ENCODE measurements around the gene KIF21B. TPM values are rescaled to one million over a fixed set of nuclear protein-coding genes. Genes with fewer than 3 reads are reported as not detected.

Gene KIF21B
- total and polyA plus RNA-seq, 2 of the 4 experiments (the other 2 are of a cell fraction), result 0.36 to 0.55 TPM

GRCh38 chr1:201020721-201021629 lies 2.5 kb downstream of the KIF21B start:
- peaks cover 5% of the 10 kb centered on the region; the same call in 1 of the 2 replicates for H3K4me1 ChIP-seq (ENCODE audit: control insufficient read depth, insufficient read depth, low read length)
- WGBS, 2 experiments (ENCODE audit: extremely low coverage in 2 of 2, insufficient read length in 1 of 2), result 100% methylated on average over 1 of the region's 11 CpGs; no CpG with 5 or more reads in 1 of the 2 experiments
- no peak overlapping the region for H3K4me3 ChIP-seq (ENCODE audit: insufficient read depth, low read depth, low read length)
- ATAC-seq (ENCODE audit: low read depth), result no peak
- H3K27me3 ChIP-seq (ENCODE audit: control insufficient read depth, insufficient read depth, low read length), result peaks cover 22% of the 10 kb centered on the region
- no TSS peak for BruUV-seq (replicated peaks)
- TF ChIP-seq NFE2L2 (IDR thresholded peaks at IDR 0.05; ENCODE audit: low read depth, low read length) (no peak), CTCF (conservative IDR thresholded peaks at IDR 0.05; ENCODE audit: low read depth, low read length) (0 out of 2 replicates have a peak, but pooled peaks have one; percentile 9)
- H2BK120ac ChIP-seq (ENCODE audit: low read depth, low read length), result no peak overlapping the region
- H4K5ac ChIP-seq (ENCODE audit: low read depth, low read length), result no peak overlapping the region
- H3K4ac ChIP-seq (ENCODE audit: low read depth, low read length), result no peak overlapping the region
- H2BK20ac ChIP-seq (ENCODE audit: low read depth, low read length), result no peak overlapping the region
- no peaks in the 10 kb centered on the region for H3K36me3 ChIP-seq (ENCODE audit: control insufficient read depth, insufficient read depth, low read length)
- POLR2A ChIA-PET (ENCODE audit: unreplicated experiment), result interaction anchor here (0.5 kb wide), 1 partner anchor 82 kb away, joined by 7 read pairs; no protein-coding TSS in a partner anchor
- H4K91ac ChIP-seq (ENCODE audit: insufficient read depth, low read depth, low read length), result no peak overlapping the region
- no peak overlapping the region for H3K18ac ChIP-seq (ENCODE audit: low read depth, low read length)
- H3K9ac ChIP-seq (ENCODE audit: low read depth, low read length), result no peak overlapping the region
- H3K27ac ChIP-seq (ENCODE audit: insufficient read depth, low read length), result no peak overlapping the region
- peaks cover 3% of the 10 kb centered on the region; the same call in 1 of the 2 replicates for H3K9me1 ChIP-seq (ENCODE audit: insufficient read depth, low read length)
- no peak overlapping the region for H3K4me2 ChIP-seq (ENCODE audit: low read depth, low read length)
- intact Hi-C loops (cut with micrococcal nuclease) (loop anchor here (10.0 kb wide), 1 partner anchor 136 kb away; no protein-coding TSS in a partner anchor), dilution Hi-C loops (cut with HindIII; ENCODE audit: low sequenced_read_pairs, unreplicated experiment) (no loop called here), in situ Hi-C loops (cut with MboI; ENCODE audit: low sequenced_read_pairs) (no loop called here)
- H4K20me1 ChIP-seq (ENCODE audit: insufficient read depth, low read length), result peaks cover 4% of the 10 kb centered on the region; the same call in 1 of the 2 replicates
- H2AK9ac ChIP-seq (replicated peaks; ENCODE audit: low read depth, low read length, poor library complexity), result no peak overlapping the region
- no peak overlapping the region for H3K56ac ChIP-seq (ENCODE audit: extremely low read depth, insufficient read depth, low read length)
- H2BK5ac ChIP-seq (ENCODE audit: low read depth, low read length, poor library complexity, severe bottlenecking), result no peak overlapping the region
- no peak overlapping the region for H3K14ac ChIP-seq (replicated peaks; ENCODE audit: low read depth, low read length)
- no peaks in the 10 kb centered on the region for H3K9me3 ChIP-seq (ENCODE audit: control insufficient read depth, insufficient read depth, low read length)
- no peak overlapping the region for H2AK5ac ChIP-seq (ENCODE audit: low read depth, low read length)
- H4K8ac ChIP-seq (ENCODE audit: low read depth in 2 of 2, low read length in 2 of 2), result no peak overlapping the region
- H2AFZ ChIP-seq (replicated peaks; ENCODE audit: low read length, poor library complexity), result no peak overlapping the region
- no peaks in the 10 kb centered on the region for H3K79me1 ChIP-seq (ENCODE audit: low read depth in 1 of 2, low read length in 2 of 2)
- H3K23ac ChIP-seq (ENCODE audit: low read depth, low read length), result no peak overlapping the region; the same call in 1 of the 2 replicates
- H2BK15ac ChIP-seq (ENCODE audit: low read depth, low read length), result no peak overlapping the region
- CTCF ChIA-PET, result interaction anchor here (0.7 to 1.1 kb wide), 3 partner anchors 15 to 462 kb away, joined by 3 read pairs; no protein-coding TSS in a partner anchor
- no peak for DNase-seq

All from IMR-90 (cell line).